EH (cell line): ENCODE data around the gene SLC6A20.
"Not testable (repeated sequence)": the region's sequence is repeated elsewhere in the genome, so short reads cannot be mapped to it uniquely, and the experiment has no call there.

Experiments used
- DNase-seq: peaks from one replicate; pipeline ENCODE4 v3.0.0-alpha.2; 2015; ENCODE audit warnings: low read depth

SLC6A20 gene

DNA sequence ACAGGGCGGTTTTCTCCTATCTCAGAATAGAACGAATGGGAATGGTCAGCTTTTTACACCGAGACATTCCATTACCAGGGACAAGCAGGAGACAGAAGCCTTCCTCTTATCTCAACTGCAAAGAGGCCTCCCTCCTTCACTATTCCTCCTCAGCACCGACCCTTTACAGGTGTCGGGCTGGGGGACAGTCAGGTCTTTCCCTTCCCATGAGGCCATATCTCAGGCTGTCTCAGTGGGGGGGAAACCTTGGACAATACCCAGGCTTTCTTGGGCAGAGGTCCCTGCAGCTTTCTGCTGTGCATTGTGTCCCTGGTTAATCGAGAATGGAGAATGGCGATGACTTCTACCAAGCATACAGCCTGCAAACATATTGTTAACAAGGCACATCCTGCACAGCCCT, 39.2 kb downstream of the SLC6A20 start:
- DNase-seq: not testable (repeated sequence)

DNA sequence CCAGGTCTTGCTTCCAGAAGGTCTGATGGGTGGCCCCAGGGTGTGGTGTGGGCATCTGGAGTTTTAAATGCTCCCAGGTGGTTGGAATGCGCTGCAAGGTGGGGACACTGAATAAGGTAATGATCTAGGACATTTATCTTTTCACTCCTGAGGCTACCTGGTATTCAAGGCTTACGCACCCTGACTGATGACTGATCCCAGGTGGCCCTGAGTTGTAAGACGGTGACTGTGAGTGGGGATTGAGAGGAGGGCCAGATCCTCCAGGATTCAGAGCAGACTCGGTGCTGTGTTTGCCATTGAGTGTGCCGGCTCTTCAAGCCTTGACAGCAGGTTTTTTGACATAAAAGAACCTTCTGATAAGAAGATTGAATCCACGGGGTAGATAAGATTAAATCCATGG, 40.3 kb downstream of the SLC6A20 start:
- no peak for DNase-seq

- no peak for DNase-seq
These were observed 41.9 kb downstream of the SLC6A20 start for GRCh38 chr3:45754461-45754860.

- no peak for DNase-seq
These were observed 43.2 kb downstream of the SLC6A20 start for GRCh38 chr3:45753095-45753494.

DNA sequence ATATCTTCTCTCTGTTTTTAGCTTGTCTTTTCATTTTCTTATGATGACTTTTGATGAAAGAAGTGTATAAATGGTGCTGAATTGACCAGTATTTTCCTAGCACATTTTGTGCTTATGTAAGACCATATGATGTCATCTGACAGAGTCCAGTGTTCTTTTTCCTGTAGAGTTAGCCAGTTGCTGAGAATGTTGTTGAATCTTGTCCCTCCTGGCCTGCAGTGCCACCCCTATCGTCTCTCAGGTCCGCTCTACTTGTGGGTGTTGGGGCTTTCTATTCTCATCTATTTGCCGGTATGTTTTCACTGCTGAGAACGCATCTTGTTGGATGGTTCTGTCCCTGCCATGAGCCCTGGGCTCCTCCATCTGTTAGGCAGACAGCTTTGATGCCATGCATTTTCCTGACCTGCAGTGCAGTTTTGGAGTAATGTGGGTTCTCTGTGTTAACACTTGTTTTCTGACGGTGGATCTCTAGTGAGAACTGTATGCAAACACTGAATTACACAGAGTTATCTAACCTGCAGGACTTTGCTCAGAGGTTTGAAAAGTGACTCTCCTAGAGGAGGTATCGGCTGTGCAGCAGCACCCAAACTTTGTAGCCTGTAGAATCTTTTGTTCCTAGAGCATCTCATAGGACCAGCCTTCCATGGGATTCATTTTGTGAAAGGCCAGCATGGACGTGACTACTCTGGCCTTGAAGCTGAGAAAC, 44.6 kb downstream of the SLC6A20 start:
- DNase-seq: no peak

- DNase-seq: no peak
These were observed 46.5 kb downstream of the SLC6A20 start for GRCh38 chr3:45749880-45750279.

DNA sequence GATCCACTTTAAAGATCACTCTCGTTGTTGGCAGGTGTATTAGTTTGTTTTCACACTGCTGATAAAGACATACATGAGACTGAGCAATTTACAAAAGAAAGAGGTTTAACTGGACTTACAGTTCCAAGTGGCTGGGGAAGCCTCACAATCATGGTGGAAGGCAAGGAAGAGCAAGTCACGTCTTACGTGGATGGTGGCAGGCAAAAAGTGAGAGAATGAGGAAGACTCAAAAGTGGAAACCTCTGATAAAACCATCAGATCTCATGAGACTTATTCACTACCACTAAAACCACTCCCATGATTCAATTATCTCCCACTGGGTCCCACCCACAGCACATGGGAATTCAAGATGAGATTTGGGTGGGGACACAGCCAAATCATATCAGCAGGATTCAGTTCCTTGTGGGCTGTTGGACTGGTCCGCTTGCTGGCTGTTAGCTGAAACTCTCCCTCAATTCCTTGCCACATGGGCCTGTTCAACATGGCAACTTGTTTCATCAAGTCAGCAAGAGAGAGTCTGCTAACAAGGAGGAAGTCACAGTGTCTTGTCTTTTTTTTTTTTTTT, 47.2 kb downstream of the SLC6A20 start:
- DNase-seq: not testable (repeated sequence)

DNA sequence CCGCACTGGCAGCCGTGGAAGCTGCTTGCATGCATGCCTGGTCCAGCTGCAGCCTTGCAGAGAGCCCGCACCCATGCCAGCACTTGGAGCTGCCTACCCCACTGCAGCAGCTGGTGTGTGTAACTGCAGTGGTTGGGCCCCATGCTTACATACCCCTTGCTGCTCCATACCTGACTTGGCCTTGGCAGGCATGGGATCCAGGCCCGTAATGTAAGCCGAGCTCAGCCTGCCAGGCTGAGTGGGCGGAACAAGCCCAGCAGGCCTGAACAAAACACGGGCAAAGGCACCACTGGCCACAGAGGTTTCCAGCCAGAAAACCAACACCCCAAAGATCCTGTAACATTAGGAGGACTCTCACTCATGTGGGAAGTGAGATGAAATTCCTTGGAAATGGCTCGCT, 48.3 kb downstream of the SLC6A20 start:
- DNase-seq: no peak

- no peak for DNase-seq
These were observed 49.3 kb downstream of the SLC6A20 start for GRCh38 chr3:45746777-45747622.

DNA sequence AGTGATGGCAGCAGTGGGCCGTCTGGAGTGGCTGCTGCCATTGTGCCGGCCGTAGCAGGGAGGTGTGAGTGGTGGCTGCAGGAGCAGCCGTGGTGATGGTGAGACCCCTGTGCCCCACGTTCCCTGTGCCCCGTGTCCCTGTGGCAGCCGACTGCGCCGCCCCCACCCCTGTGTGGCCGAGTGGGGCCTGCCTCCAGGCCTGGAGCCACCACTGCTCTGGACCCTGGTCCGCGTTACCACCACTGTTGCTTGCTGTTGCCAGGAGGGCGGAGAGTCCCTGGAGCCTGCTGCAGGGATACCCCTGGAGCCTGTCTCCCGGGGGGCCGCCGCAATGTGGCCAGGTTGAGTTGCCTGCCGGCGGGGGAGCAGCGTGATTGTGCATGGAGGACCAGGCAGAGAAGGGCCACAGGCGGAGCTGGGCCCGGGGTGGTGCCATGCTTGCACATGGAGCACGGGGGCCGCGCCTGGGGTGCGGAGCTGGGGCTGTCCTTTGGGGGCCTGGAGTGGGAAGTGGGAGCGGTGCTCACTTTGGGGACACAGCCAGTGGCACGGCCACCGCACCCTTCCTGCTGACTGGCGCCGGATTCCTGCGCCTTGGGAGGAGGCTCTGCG, 50.1 kb downstream of the SLC6A20 start:
- DNase-seq: no peak

DNA sequence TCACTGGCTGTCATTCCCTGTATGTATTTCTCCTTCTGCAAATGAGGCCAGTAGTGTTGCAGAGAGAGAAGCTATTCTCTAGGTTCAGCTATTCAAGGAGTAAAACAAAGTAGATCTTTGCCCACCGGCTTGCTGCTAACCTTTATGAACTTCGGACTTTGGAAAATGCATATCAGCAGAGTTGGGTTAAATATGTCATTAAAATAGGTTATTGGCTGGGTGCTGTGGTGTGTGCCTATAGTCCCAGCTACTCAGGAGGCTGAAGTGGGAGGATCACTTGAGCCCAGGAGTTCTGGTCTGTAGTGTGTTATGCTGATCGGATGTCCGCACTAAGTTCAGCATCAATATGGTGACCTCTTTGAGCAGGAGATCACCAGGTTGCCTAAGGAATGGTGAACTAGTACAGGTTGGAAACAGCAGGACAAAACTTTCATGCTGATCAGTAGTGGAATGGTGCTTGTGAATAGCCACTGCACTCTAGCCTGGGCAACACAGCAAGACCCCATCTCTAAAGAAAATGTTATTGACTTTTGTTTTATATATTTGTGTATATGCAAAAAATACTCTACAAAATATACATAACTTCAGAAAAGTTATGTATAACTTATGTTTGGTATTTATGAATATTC, 53.8 kb downstream of the SLC6A20 start:
- DNase-seq: no peak

- no peak for DNase-seq
These were observed 54.4 kb downstream of the SLC6A20 start for GRCh38 chr3:45741742-45742460.

DNA sequence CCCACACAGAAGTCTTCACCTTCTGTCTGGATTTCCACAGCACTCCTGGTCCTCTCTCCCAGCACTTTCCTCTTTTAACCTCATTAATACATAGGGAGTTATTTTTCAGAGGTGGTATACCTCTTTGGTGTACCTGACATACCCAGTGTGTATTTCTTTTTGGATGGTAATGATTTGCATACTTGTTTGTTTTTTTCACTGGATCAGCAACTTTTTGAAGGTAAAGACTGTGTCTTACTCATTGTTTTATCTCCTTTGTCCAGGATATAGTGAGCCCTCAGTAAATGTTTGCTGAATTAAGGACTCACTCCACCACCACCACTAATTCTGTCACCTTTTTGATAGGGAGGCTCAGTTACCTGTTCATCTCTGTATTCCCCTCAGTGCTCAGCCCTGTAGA, 55.1 kb downstream of the SLC6A20 start:
- DNase-seq: no peak

DNA sequence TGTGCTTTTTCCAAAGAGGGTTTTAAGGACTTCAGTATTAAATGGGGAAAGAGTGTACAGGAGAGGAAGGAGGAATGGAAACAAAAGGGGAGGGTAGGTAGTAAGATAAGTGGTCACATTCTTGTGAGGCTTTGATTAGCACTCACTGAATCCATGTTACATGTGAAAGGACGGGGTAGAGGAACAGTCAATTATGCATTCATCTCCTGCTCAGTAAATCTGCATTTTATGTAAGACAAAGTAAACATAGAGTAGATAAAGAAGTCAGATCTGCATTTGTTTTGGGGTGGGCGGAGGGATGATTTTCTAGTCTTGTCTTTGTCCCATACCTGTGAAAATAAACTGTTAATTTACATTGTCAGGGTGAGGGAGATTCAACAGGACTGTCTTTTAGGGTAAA, 56.3 kb downstream of the SLC6A20 start:
- no peak for DNase-seq

DNA sequence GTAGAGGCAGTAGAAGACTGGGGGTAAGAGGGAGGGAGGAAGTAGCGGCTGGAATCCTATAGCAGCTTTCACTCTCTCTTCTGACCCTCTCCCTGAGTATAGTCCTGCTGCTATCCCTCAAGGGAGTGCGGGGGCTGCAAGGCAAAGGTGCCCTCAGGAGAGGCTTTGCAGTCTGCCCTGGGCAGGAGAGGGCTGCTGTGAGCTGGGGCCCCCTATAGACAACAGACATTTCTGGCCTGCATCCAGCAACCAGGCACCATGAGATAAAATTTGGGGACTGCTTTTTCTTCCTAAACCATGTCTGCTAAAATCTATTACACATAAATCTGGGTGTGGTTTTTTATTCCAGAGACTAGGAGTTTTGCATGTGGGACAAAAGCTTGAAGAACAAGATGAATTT, 59.1 kb downstream of the SLC6A20 start:
- DNase-seq: no peak

DNA sequence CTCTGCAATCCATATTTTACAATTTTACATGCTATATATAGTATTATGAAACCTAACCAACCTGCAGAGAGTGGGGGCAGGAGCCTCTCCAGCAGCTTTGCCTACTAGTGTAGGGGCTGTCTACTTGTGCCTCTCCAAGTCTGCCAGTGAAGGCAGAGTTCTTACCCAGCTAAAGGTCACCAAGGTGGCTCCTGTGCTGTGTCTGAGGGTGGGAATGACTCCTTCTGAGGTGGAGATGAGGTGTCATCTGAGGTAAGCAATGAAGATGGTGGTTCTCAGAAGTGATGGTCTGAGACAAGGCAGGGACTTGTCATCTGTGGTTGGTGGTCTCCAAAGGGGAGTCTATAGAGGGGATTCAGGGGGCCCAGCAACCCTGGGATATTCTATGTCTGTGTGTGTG, 59.6 kb downstream of the SLC6A20 start:
- no peak for DNase-seq

GRCh38 chr3:45730409-45731154, 65.8 kb downstream of the SLC6A20 start:
- DNase-seq: no peak

GRCh38 chr3:45729614-45730013, 66.7 kb downstream of the SLC6A20 start:
- DNase-seq: no peak

DNA sequence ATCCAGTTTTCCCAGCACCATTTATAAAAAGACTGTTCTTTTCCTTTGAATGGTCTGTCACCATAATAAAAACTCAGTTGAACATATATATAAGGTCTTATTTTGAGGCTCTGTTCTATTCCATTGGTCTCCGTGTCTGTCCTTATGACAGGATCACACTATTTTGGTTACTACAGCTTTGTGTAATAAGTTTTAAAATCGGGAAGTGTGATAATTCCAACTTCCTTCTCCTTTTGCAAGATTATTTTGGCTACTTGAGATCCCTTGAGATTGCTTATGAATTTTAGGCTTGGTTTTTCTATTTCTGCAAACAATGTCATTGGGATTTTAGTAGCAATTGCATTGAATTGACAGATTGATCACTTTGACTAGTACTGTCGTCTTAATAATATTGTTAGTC, 71.4 kb downstream of the SLC6A20 start:
- no peak for DNase-seq

DNA sequence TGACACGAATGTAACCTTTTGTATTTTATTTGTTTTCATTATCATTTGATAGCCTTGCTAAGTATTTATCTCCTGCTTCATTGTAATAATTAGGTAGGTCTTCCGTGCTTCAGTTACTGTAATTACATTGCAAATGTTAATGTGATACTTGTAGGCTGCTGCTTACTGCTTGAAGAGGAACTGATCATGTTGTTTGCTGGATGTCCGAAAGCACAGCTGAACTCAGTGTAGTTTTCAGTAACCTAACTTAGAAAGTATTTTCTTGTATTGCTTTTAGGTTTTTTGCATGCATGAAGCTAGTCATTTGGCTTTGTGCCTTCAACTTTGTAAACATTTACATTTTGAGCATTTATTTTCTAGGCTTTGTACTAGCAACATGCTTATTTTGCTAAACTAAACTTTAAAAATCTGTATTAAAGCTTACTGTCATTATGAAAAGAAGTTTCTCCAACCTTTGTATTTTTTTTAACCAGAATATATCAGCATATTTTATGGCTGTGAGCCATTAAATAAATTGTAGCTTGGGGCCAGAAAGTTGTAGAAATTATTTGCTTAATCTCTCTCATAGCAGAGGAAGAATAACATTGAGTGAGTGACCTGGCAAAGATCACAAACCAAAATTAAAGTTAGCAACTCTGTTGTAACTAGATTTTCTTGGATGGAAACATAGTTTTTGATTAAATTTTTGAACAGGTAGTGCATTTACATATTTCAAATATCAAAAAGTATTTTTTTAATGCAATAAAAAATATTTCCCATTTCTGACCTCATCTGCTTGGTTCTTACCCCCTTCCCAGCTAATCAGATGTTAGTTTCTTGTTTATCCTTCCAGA, 76.5 kb downstream of the SLC6A20 start:
- DNase-seq: no peak
